Mesenteric fat pad (tissue), 1 donor: ENCODE measurements around the gene COPB2. TPM values are rescaled to one million over a fixed set of nuclear protein-coding genes. Genes with fewer than 3 reads are reported as not detected.
"Not testable (repeated sequence)": the region's sequence is repeated elsewhere in the genome, so short reads cannot be mapped to it uniquely, and the experiment has no call there.

Source experiments
- DNase-seq: peaks from one replicate; pipeline ENCODE4 v3.0.0-alpha.2; 2020; ENCODE audit warnings: low spot score
- long read RNA-seq: library from polyadenylated mRNA; unstranded; transcript quantifications from one replicate; pipeline ENCODE4 v2.0.0, GENCODE V29; 2020
- total RNA-seq: library from RNA; stranded (reverse); fragmentation: NEBNext Ultra II Directional; extraction: Animal tissue kit (Norgen Biotek cat#: 25700); gene quantifications from one replicate; pipeline ENCODE4 v1.2.1, GENCODE V29; 2021
- donor health status: DM: yes; HTN: yes; CAD: no.

Gene COPB2
- 111 TPM for total RNA-seq
- long read RNA-seq, transcript COPB2-201 (22 exons, 3,360 nt): major isoform, 175 of 362 reads
- long read RNA-seq, partial matches to known transcripts: 157 of 362 reads
- long read RNA-seq, other reads (novel, unspliced or antisense): 29 of 362 reads

DNA sequence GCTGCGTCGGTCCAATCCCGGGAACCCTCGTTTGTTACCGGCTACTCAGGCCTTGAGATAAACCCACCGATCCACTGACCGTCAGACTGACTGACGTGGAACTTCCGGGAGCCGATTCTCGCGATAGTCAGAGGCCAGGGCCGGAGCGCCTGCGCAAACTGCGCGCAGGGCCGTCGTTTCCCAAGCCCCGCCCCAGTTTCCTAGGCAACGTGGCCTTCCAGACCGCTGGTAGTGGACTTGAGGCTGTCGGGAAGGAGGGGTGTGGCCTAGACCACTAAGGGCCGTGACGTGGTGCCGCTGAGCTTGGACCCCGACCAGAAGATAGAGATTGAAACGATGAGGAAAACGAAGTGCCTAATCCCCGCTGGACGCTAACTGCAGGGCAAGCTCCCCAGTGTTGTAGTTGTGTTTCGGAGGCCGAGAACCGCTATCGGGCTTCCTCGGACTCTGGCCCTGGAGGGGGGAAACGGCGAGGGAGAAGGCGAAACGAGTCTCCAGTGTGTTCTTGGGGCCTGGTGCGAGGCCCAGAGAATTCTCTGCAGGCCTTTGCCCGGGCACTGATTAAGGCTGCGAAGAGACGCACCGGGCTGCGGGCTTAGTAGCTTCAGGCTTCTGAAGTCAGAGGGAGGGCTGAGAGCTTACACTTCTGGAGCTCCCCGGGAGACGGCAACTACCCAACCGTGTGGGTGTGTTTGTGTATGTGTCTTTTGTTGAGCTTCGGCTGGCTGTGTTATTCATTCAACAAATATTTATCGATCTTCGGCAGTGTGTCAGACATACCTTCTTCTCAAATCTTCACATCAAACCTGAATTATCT is at the start of gene COPB2:
TSS of gene COPB2 (minus strand) at position 96 of the 817 bp plus-strand sequence. CDS start 97 bp downstream, outside the sequence.
- peak; percentile 99 for DNase-seq

DNA sequence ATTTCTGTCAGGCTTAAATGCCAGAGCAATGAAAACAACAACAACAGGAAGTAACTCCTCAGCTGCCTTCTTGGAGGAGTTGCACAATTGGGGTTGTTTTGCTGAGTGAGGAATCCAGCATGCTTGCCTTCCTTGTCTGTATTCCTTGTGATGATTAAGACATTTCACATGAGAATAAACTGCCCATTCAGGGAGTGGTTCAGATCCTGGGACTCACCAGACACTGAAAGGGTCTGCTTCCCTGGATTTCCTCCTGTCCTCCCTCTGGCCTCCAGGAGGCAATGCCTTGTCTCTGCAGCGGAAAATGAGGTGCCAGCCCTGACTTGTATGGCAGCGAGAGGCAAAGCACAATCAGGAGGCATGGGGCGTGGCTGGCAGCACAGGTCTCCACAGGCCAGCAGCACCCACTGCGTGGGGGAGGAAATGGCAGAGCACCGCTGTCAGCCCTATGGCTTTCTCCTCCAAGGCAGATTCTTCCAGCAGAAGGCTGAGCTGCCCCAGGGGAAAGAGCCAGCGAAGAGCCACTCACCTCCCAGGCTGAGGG is 45.4 kb upstream of the COPB2 start:
- no peak for DNase-seq

DNA sequence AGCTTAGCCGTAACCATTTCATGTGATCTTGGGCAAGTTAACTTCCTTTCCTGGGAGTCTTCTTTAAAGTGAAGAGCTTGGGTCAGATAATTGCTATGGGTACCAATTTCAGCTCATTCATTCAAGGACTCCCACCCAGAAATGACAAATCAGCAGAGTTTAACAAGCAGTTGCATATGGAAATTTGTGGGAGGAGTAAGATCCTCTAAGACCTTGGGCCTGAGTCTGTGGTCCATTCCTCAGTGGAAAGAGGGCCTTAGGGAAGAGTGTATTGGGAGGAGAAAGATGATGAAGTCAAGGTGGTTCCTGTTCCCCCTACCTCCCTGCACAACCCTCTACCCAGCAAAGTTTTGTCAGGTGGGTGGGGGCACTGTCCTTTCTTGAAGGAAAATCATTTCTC is 44.8 kb upstream of the COPB2 start:
- no peak for DNase-seq

DNA sequence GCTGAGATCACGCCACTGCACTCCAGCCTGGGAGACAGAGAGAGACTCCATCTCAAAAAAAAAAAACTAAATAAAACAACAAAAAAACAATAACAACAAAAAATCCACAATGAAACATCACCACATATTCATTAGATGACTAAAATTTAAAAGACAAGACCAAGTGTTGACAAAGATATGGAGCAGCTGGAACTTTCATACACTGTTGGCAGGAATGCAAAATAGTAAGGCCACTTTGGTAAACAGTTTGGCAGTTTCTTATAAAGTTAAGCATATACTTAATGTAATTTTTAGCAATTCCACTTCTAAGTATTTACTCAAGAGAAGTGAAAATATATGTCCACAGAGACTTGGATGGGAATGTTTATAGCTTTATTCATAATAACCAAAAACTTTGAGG is 43.6 kb upstream of the COPB2 start:
- no peak for DNase-seq

DNA sequence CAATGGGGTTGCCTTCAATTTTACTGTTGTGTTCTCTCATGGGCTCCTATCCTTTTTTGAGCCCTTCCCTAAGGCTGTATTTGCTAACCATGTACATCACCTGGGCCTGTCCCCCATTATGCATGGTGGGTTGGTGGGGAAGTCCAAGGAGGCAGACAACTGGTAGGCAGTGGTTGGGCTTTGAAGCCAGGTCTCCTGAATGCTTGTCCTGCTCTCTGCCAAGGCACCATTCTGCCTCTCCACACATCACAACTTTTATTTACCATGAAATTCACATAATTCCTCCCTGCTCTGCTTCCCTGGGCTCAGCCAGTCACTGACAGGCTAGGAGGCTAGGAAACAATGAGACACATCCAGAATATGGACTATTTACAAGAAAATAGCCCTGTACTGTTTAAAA is 41.0 kb upstream of the COPB2 start:
- no peak for DNase-seq

DNA sequence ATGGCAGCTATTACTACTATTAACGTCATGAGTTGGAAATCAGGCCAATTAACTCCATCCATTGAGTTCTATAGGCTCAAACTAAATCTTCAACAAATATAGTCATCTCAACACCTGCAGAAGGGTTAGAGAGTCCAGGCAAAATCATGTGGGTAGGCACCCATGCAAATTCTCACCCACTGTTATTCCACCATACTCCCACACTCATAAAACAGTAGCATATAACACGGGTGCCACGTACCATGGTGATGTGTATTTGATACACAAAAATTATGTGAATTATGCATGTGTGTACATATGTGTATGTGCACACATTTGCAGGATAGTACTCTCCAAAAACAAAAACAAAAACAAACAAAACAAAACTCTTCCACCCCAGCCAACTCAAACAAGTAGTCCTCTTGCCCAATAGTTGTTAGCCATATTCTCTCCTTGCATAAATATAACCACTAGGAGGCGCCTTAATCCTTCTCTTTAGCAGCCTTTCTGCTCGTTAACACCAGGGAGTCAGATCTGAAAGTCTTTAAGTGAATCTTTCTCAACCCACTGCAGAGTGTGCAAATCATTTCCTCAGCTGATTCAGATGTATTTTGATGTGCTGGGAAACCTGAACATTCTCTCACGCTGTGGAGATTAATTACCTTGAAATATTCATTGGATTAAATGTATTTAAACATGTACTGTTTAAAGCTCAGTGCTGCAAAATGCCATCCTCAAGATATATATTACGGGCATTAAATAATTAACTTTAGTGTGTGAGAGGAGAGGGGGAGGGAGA is 38.0 kb upstream of the COPB2 start:
- no peak for DNase-seq

DNA sequence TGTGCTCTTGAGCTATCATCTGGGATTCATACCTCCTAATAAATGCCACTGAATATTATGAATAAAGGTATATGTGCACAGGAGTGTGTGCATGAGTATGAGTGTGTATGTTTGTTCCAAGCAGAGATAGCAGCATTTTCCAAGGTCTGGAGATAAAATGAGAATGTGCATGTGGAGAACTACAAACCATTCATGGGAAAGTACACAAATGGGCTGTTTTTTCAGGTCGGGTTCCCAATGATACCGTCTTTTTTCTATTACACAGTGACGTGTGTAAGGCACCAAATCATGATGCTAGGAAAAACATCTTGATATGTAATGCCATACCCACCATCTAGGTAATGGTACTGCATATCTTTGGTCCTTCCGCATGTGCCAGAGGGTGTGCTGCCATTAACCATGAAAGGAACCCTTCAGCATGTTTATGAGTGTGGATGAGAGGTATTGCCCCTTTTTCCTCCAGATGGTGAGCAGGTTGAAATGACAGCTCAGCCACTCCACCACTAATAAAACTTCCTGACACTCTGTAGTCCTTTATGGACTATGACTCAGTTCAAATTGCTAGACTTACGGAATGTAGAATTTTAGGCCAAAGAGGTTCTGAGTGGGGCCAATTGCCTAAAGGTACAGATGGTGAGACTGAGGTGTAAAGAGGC is 36.4 kb upstream of the COPB2 start:
- no peak for DNase-seq

DNA sequence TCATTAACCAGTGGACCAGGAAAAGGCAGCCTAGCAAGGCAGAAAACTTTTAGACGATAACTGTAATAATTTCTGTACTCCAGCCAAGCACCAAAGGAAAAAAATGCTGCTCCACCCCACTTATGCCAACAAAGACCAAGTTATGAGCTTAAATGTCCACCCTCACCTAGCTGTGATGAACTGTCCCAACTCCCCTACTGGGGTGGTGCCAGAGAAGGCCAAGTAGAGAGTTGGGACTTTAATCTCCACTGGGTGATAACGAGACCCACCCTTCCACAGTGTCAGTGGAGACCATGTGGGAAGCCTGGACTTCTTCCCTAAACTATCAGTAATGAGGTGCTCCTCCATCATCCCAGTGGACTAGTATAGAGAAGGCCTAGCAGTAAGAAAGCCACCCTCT is 33.8 kb upstream of the COPB2 start:
- DNase-seq: no peak

DNA sequence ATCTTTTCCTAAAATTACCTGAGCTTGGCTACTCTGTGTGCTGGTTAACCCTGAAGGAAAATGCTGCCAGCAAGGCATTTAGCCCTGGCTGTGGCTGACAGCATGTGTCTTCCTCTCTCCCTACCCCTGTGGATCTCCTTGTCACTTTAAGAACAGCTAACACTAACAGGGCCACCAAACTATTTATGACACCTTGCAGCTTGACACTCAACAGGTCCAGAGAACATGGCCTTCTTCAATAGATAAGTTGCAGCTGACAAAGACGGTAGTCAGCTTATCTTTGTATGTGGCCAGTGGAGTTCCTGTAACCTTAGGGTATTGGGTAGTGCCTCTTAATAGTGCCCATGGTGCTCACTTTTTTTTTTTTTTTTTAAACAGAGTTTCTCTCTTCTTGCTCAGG is 32.0 kb upstream of the COPB2 start:
- no peak for DNase-seq

DNA sequence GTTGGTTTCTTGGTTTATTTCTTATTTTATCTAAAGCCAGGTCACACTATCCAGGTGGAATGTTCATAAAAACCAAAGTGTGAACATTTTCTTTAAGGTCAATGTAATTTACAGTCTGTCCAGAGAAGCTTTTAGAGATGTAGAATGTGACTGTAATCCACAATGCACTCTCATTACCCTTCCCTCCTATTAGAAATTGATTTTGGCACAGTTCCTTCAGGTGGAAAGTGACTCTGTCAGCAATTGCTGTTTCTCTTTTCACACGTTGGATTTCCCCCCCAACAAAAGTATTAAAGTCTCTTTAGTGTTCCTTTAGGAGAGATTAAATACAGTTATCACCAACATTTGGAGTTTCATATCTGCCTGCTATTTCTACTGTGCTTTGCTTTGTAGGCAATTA is 31.6 kb upstream of the COPB2 start:
- DNase-seq: no peak

DNA sequence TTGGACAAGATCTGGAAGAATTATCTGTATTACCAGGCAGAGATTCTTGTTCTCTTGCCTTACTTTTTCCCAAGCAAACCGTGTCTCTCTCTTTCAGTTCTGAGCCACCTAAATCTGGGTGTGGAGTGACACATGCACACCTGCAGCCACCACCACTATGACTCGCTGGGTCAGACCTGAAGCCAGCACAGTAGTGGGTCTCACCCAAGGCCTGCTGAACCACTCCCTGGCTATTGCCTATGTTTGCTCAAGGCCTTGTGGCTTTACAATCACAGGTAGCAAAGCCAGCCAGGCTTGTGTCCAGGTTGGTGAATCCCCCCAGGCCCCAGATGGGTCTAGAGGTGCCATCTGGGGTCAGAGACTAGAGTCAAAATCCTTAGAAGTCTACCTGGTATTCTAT is 28.7 kb upstream of the COPB2 start:
- DNase-seq: no peak

DNA sequence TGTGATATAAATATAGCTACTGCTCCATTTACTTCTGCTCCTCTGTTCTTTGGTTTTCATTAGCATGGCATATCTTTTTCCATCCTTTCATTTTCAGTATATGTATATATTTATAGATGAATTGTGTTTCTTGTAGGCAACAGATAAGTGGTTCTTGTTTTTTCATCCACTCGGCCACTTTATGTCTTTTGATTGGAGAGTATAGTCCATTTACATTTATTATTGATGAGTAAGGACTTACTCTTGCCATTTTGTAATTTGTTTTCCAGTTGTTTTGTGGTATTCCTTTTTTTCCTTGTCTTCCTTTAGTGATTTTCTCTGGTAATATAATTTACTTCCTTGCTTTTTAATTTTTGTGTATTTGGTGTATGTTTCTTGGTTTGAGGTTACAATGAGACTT is 26.8 kb upstream of the COPB2 start:
- no peak for DNase-seq

DNA sequence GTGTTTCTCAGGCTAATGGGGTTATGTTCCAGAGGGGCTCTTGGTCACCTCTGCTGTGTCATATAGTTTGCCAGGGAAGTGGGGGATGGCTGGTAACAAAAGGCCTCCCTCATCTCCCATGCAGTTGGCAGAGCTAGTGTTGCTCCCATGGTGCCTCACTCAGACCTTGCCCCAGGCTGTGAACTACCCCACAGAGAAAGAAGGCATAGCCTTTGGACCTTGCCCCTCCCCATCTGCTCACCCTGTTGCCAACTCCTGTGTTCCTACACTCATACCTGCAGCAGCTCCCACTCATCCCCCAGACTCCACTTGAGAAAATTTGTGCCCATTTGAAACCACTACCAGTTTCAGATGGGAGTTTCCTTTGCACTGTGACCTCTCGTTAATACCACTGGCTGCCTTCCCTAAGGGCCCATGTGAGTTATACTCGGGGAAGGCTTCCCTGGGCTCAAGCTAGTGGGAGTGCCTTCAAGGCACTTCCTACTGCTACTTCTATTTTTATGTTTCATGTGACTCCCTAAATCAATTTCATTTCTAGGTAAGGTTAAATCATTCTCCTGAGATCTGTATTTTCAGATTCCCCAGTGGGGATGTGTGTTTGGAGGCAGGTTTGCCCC is 25.3 kb upstream of the COPB2 start:
- no peak for DNase-seq

DNA sequence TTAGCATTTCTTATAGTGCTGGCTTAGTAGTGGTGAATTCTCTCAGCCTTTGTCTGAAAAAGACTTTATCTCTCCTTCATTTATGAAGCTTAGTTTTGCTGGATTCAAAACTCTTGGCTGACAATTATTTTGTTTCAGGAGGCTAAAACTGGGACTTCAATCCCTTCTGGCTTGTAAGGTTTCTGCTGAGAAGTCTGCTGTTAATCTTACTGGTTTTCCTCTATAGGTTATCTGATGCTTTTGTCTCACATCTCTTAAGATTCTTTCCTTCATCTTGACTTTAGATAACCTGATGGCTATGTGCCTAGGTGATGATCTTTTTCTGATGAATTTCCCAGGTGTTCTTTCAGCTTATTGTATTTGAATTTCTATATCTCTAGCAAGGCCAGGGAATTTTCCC is 23.4 kb upstream of the COPB2 start:
- not testable (repeated sequence) for DNase-seq

DNA sequence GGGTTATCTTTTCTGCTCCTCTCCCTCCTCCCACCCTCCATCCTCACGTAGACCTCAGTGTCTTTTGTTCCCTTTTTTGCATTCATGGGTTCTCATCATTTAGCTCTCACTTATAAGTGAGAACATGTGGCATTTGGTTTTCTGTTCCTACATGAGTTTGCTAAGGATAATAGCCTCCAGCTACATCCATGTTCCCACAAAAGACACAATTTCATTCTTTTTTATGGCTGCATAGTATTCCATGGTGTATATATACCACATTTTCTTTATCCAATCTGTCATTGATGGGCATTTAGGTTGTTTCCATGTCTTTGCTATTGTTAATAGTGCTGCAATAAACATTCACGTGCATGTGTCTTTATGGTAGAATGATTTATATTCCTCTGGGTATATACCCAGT is 11.7 kb upstream of the COPB2 start:
- not testable (repeated sequence) for DNase-seq

DNA sequence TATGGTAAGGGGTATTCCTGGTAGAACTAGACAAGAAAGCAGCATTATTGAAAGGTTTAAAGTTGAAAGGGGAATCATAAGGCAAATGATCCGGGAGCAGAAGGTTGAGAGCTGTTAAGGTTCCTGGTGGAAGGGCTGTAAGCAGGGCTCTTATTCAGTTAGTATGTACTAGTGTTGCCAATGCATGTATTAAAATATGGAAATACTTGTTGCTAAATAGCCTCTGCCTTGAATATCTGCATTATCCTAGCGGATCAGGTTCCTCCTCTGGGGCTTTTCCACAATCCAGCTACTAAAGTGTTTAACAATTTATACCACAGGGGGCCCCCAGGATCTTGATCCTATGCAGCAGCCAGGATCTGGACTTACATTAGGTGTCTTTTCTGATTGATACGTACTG is 7.3 kb upstream of the COPB2 start:
- DNase-seq: no peak

DNA sequence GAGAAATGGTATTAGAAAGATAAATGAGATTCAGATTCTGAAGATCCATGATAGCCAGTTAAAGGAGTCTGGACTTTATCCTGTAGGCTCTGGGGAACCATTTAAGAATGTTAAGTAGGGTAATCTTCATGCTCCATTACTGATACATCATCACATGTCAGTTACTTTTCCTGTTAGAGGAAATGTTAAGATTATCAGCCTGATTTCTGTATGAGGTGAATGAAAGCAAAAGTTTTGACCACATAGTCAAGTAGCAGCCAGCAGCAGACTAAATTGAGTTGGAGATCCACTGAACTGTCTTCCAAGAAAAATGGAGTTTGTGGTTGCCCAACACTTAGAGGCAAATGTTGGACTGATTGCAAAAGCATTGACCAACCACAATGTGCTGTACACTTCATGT is 4.7 kb upstream of the COPB2 start:
- DNase-seq: no peak

DNA sequence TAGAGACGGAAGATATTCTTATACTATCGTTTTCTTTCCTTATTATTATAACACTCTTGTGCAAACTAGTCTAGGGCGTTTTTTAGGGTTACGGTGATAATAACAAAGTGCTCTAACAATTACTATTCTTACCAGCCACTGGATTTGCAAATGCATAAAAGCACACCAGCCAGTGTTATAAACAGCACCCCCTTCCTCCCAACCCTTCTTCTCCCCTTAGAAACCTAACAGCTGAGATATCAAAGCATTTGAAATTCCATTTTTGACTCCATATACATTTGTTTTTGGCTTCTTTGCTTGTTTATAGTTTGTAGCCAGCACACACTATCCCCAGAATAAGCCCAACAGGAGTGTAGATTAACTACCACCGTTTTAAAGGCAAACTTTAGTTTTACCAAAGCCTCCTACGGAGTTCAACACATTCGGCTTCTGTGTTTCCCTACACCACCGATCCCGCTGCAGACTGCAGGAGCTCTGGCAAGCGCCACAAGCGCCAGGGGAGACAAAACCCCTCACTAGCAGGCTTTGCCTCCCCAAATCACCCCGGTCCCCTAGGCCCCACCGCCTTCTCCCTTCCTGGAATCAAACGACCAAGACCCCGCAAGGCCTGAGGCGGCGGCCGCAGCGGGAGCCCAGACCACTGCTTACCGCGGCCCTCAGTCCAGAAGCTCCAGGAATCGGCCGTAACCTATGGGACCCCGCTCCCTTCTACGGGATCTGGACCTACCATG is 461 bp downstream of the COPB2 start:
- no peak for DNase-seq

DNA sequence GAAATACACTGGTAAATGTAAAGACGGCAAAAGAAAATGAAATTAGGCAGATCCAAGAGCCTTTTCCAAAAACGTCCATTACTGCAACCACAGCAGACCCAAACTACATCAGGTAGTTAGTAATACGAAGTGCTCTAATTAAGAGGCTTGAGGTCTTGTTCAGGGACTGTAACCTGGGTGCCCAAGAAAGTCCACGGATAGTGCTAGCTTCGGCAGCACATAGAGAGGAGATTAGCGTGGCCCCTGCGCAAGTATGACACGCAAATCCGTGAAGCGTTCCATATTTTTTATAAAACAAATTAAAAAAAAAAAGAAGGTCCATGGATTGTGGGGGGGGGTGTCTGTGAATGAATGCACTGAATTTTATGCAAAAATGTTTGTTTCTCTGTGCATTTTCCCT is 1.4 kb downstream of the COPB2 start:
- no peak for DNase-seq

DNA sequence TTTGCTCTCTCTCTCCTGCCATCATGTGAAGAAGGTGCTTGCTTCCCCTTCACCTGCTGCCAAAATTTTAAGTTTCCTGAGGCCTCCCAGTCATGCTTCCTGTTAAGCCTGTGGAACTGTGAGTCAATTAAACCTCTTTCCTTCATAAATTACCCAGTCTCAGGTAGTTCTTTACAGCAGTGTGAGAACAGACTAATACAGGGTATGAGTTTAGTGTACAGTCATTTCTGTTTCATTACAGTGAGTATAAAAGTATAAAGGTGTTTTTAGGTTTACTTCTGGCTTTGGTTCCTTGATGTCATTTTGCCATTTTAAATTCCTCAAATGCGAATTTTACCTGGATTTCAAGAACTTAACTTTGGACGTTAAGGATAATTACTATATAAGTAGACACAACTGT is 7.2 kb downstream of the COPB2 start:
- not testable (repeated sequence) for DNase-seq
